Fibroblast of lung (primary cell): ENCODE data around the gene ADSS2. TPM values are rescaled to one million over a fixed set of nuclear protein-coding genes. Genes with fewer than 3 reads are reported as not detected.
A peak's percentile ranks its signal among the peaks of the same experiment; 100 is the strongest.

Experiments
- DNase-seq, 2 donors: peaks; one replicate each; pipeline versions ENCODE4 v3.0.0 to v3.0.0-alpha.2; 2010; ENCODE audit warnings: low read depth in 2 of 2
- H2AFZ ChIP-seq: 2 replicates; pipeline ENCODE4 v1.5.1; 2012; ENCODE audit warnings: low read length, control low read depth, inconsistent platforms
- H3K27ac ChIP-seq: 2 replicates; pipeline ENCODE4 v1.5.1; 2011; ENCODE audit warnings: low read length, control low read depth; ENCODE audit not compliant: insufficient read depth
- H3K27me3 ChIP-seq: 2 replicates; pipeline ENCODE4 v1.5.1; 2011; ENCODE audit warnings: mild to moderate bottlenecking, low read length; ENCODE audit not compliant: control insufficient read depth, insufficient read depth
- H3K36me3 ChIP-seq: 2 replicates; pipeline ENCODE4 v1.5.1; 2011; ENCODE audit warnings: low read length; ENCODE audit not compliant: control insufficient read depth, insufficient read depth
- H3K4me1 ChIP-seq: 2 replicates; pipeline ENCODE4 v1.5.1; 2011; ENCODE audit warnings: low read length; ENCODE audit not compliant: control insufficient read depth, insufficient read depth; ENCODE audit errors: extremely low read depth
- H3K4me2 ChIP-seq: 2 replicates; pipeline ENCODE4 v1.5.1; 2011; ENCODE audit warnings: low read length, control low read depth; ENCODE audit not compliant: insufficient read depth; ENCODE audit errors: extremely low read depth
- H3K4me3 ChIP-seq, 4 experiments: fragments of 200-600 bp in 1 of 4; sonication (generic) in 1 of 4; replicated peaks in 1 of 4; 2 replicates each; pipeline ENCODE4 v1.5.1; 2011 to 2016; ENCODE audit warnings: low read length in 4 of 4, low read depth in 3 of 4, mild to moderate bottlenecking in 3 of 4, control low read depth in 2 of 4, inconsistent platforms in 1 of 4, mixed read lengths in 1 of 4; ENCODE audit not compliant: insufficient read depth in 1 of 4; ENCODE audit errors: control extremely low read depth in 1 of 4
- H3K79me2 ChIP-seq: 2 replicates; pipeline ENCODE4 v1.5.1; 2012; ENCODE audit warnings: mild to moderate bottlenecking, low read length, inconsistent platforms; ENCODE audit not compliant: control insufficient read depth, insufficient read depth
- H3K9ac ChIP-seq: 2 replicates; pipeline ENCODE4 v1.5.1; 2011; ENCODE audit warnings: mild to moderate bottlenecking, low read length, control low read depth; ENCODE audit not compliant: insufficient read depth
- H3K9me3 ChIP-seq: 2 replicates; pipeline ENCODE4 v1.5.1; 2012; ENCODE audit warnings: low read depth, low read length; ENCODE audit not compliant: control insufficient read depth, insufficient read depth
- H4K20me1 ChIP-seq: 2 replicates; pipeline ENCODE4 v1.5.1; 2011; ENCODE audit warnings: low read length; ENCODE audit not compliant: control insufficient read depth, insufficient read depth; ENCODE audit errors: extremely low read depth
- EZH2 ChIP-seq: IDR thresholded peaks from 2 replicates; pipeline ENCODE4 v1.5.1; 2012; ENCODE audit warnings: low read length, control low read depth, mild to moderate bottlenecking; ENCODE audit errors: missing control alignments
- polyA plus RNA-seq, 2 donors: library from polyadenylated mRNA; depleted of rRNA in 1 of 2; stranded (reverse) in 1 of 2; unstranded in 1 of 2; fragments of >200 nt; gene quantifications; 2 replicates each; pipeline ENCODE4 v1.2.1, GENCODE V29; 2011 to 2012; ENCODE audit warnings: missing spikeins in 1 of 2
- total RNA-seq: library from RNA; depleted of rRNA; stranded (reverse); fragments of >200 nt; gene quantifications from 2 replicates; pipeline ENCODE4 v1.2.1, GENCODE V29; 2014
- TF ChIP-seq, protein P1 (sequence below), 2 donors: IDR thresholded peaks in 1 of 2; conservative IDR thresholded peaks in 1 of 2; 1 replicate in 1 of 2; 2 replicates in 1 of 2; pipeline ENCODE4 v1.5.1; 2011 to 2012; ENCODE audit warnings: low read length in 2 of 2, control low read depth in 1 of 2, inconsistent platforms in 1 of 2, low read depth in 1 of 2, mild to moderate bottlenecking in 1 of 2

ADSS2 gene
- total and polyA plus RNA-seq, 2 donors (not counting 1 experiment from before 2014, with no cell fraction given), result 55.9 to 62.1 TPM

DNA sequence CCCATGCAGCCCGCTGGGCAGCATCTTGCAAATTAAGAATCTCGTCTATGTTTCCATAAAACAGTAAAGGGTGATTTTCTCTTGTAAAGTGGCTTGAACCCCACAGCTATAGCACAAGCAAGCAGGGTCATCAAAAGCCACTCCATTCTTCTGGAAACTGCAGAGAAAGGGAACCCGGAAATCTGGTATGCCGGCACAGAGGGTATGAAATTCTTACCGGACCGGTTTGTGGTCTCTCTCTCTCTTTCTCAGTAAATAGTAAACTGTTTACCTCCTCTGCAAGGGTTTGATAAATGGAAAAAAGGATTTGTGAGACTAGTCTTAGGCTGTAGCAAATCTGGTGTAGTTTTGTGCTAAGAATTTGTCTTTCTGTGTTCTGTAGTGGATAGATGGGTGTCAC lies 2.7 kb upstream of the ADSS2 start:
- H3K79me2 ChIP-seq, result peaks cover 22% of the 10 kb centered on the region
- H3K4me2 ChIP-seq, result no peak overlapping the region
- H2AFZ ChIP-seq, result no peak overlapping the region
- H3K4me3 ChIP-seq, result no peak overlapping the region
- H3K36me3 ChIP-seq, result no peaks in the 10 kb centered on the region
- H3K27me3 ChIP-seq, result no peaks in the 10 kb centered on the region
- H3K27ac ChIP-seq, result no peak overlapping the region
- no peak for TF ChIP-seq EZH2
- TF ChIP-seq, protein P1, sequence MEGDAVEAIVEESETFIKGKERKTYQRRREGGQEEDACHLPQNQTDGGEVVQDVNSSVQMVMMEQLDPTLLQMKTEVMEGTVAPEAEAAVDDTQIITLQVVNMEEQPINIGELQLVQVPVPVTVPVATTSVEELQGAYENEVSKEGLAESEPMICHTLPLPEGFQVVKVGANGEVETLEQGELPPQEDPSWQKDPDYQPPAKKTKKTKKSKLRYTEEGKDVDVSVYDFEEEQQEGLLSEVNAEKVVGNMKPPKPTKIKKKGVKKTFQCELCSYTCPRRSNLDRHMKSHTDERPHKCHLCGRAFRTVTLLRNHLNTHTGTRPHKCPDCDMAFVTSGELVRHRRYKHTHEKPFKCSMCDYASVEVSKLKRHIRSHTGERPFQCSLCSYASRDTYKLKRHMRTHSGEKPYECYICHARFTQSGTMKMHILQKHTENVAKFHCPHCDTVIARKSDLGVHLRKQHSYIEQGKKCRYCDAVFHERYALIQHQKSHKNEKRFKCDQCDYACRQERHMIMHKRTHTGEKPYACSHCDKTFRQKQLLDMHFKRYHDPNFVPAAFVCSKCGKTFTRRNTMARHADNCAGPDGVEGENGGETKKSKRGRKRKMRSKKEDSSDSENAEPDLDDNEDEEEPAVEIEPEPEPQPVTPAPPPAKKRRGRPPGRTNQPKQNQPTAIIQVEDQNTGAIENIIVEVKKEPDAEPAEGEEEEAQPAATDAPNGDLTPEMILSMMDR (conservative IDR thresholded peaks at IDR 0.05 in 1 of 2, IDR thresholded peaks at IDR 0.05 in 1 of 2; ENCODE audit: low read depth in 1 of 2, low read length in 2 of 2), result no peak
- H4K20me1 ChIP-seq, result no peaks in the 10 kb centered on the region
- no peak overlapping the region for H3K9ac ChIP-seq
- H3K4me1 ChIP-seq, result peaks cover 7% of the 10 kb centered on the region
- no peak for DNase-seq
- no peaks in the 10 kb centered on the region for H3K9me3 ChIP-seq

DNA sequence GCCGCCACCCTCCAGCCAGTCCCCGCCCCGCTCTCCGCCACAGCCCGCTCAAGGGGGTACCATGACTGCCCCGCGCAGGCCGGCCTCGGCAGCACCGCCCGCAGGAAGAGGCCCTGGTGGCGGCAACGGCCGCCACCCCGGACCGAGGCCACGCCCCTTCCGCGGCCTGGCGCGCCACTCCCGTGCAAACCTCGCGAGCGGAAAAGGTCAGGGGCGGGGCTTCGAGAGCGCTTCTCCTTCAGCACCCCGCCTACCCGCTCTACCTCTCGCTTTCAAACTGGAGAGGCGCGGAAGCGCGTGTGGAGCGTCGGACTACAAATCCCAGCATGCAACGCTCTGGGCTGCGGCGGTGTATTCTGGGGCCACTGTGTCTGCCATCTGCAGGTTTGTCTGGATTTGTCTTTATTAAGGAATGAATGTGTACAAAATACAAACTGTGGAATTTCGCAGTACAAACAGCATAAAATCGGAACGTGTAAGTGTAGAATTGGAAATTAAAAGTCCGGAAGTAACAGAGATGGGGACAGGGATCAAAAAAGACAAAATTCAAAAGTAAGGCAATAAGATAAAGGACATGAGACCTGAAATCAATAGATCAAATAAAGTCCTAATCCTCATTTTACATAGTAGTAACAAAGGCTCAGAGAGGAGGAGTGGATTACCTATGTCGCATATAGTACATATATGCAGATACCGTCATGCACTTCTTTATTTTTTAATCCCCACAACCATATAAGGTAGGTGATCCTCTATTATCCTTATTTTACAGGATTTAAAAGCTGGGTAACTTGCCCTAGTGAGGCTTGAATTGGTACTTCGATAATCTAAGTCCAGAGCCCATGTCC lies 464 bp upstream of the ADSS2 start:
- H2AFZ ChIP-seq, result peak overlapping the region; percentile 56
- no peaks in the 10 kb centered on the region for H4K20me1 ChIP-seq
- H3K4me2 ChIP-seq, result peak overlapping the region; percentile 74
- no peak for TF ChIP-seq EZH2
- TF ChIP-seq, protein P1 (conservative IDR thresholded peaks at IDR 0.05 in 1 of 2, IDR thresholded peaks at IDR 0.05 in 1 of 2; ENCODE audit: low read depth in 1 of 2, low read length in 2 of 2), result peak; percentile 28 to 29
- H3K9me3 ChIP-seq, result no peaks in the 10 kb centered on the region
- peaks cover 44% of the 10 kb centered on the region for H3K79me2 ChIP-seq
- H3K4me1 ChIP-seq, result peaks cover 10% of the 10 kb centered on the region
- no peaks in the 10 kb centered on the region for H3K27me3 ChIP-seq
- DNase-seq, result peak; percentile 97 to 99
- H3K36me3 ChIP-seq, result no peaks in the 10 kb centered on the region
- no peak overlapping the region for H3K27ac ChIP-seq
- H3K4me3 ChIP-seq, result peak overlapping the region; percentile 1 to 100 (median 86)
- H3K9ac ChIP-seq, result no peak overlapping the region

DNA sequence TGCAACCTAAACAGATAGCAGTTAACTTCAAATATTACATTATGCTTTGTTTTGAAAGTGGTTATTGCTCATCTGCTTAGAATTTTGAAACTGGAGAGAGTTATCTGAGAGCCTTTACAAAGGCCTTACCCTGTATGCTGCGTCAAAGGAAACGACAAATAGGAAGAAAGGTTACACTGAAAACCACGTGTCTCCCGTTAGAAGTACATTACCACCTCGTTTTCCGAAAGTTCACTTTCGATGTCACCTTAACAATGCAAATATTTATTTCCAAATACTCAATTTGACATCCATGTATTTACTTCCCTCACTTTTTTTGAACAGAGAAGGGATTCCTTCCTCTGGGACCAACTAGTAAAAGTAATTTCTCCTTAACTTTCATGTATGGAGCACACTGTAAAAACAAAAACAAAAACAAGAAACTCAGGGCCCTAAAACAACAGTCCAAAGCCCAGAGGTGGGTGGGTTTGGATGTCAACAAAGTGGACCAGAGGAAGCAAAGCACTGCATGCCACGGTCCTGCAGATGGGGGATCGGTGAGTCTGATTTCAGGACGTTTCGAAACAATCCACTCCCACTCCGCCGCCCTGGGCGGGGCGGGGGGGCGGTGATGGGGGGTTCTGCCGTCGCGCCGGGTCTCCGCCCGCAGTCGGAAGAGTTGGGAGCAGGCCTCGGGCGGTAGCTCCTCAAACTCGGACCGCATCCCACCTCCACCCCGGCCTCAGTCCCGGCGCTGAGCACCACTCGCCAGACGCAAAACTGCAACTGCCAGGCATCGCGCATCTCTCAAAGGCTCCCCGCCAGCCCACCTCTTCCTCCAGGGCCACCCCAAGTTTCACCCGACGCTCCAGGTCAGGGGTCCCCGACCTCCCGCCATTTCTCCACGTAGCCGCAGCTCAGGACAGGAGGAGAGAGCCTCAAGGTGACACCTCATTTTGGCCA lies 841 bp downstream of the ADSS2 start:
- Histone ChIP-seq H3K9me3 (no peaks in the 10 kb centered on the region), H3K27me3 (no peaks in the 10 kb centered on the region), H3K9ac (peak overlapping the region; percentile 96), H3K4me1 (peaks cover 11% of the 10 kb centered on the region), H3K36me3 (no peaks in the 10 kb centered on the region), H3K4me2 (peak overlapping the region; percentile 98), H3K79me2 (peaks cover 56% of the 10 kb centered on the region), H3K4me3 (peak overlapping the region; percentile 89 to 100 (median 98)), H3K27ac (peak overlapping the region; percentile 95), H4K20me1 (no peaks in the 10 kb centered on the region), H2AFZ (peak overlapping the region; percentile 74)
- peak; percentile 77 to 81 for DNase-seq
- TF ChIP-seq, protein P1 (conservative IDR thresholded peaks at IDR 0.05 in 1 of 2, IDR thresholded peaks at IDR 0.05 in 1 of 2; ENCODE audit: low read depth in 1 of 2, low read length in 2 of 2), result no peak
- no peak for TF ChIP-seq EZH2
